ENCODE data around the gene CTCF.

CTCF gene

DNA sequence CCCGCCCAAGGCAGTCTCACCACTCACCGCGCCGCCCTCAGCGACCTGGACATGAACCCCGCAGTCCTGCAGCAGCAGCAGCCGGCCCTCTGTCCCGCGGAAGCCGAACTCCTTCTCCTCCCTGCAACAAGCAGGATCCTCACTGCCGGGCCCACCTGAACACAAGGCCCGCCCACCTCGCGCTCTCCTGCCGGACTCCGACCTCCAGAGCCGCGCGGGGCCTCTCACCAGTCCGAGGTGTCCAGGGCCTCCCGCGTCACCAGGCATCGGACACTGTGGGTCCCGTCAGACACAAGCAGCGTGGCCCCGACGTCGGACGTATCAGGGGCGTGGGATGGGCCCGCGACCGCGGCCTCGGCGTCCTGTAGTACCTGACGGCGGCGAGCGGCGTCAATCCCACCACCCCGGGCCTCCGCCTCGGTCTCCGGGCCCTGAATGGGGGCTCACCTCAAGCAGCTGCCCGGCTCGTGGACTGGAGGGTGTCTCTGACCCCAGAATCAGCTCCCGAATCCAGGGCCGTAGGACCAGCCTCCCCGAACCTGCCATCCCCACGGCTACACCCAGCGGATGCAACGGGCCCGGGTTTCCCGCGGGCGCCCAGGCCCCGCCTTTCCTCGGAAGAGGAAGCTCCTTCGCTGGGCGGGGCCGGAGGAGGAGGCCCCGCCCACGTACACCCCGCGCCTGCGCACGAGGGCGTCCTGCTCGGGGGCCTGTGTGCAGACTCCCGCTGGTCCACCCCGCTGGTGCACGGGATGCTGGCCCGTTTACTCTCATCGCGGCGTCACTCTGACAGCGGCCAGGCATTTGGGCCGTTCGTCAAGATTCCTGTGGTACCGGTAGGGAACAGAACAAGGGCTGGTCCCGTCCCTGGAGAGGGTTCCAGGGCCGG, 97.6 kb downstream of the CTCF start, which contains the start of gene ACD:
Gene ACD (minus strand): TSS at position 586 of the 889 bp plus-strand sequence. CDS start 40 bp downstream, at position 546.
- peak within 1 kb of the TSS; percentile 83 to 87 for H3K4me3 ChIP-seq (replicated peaks in 1 of 2; ENCODE audit: low read depth in 2 of 2, low read length in 2 of 2)
- peak; percentile 90 to 91 for DNase-seq (ENCODE audit: low read depth in 2 of 2)
- TF ChIP-seq, protein P1, sequence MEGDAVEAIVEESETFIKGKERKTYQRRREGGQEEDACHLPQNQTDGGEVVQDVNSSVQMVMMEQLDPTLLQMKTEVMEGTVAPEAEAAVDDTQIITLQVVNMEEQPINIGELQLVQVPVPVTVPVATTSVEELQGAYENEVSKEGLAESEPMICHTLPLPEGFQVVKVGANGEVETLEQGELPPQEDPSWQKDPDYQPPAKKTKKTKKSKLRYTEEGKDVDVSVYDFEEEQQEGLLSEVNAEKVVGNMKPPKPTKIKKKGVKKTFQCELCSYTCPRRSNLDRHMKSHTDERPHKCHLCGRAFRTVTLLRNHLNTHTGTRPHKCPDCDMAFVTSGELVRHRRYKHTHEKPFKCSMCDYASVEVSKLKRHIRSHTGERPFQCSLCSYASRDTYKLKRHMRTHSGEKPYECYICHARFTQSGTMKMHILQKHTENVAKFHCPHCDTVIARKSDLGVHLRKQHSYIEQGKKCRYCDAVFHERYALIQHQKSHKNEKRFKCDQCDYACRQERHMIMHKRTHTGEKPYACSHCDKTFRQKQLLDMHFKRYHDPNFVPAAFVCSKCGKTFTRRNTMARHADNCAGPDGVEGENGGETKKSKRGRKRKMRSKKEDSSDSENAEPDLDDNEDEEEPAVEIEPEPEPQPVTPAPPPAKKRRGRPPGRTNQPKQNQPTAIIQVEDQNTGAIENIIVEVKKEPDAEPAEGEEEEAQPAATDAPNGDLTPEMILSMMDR (IDR thresholded peaks at IDR 0.05; ENCODE audit: low read depth, low read length): no peak

- H3K4me3 ChIP-seq (replicated peaks in 1 of 2; ENCODE audit: low read depth in 2 of 2, low read length in 2 of 2): peak within 1 kb of the TSS; percentile 83 to 87
- DNase-seq (ENCODE audit: low read depth in 2 of 2): peak; percentile 97 to 98
- TF ChIP-seq, protein P1 (IDR thresholded peaks at IDR 0.05; ENCODE audit: low read depth, low read length): no peak
Measured at GRCh38 chr16:67660564-67661028, 98.3 kb downstream of the CTCF start, which contains the start of gene PARD6A. TSS of gene PARD6A (plus strand) at chr16:67660960. CDS start at chr16:67661039, 79 bp downstream.

DNA sequence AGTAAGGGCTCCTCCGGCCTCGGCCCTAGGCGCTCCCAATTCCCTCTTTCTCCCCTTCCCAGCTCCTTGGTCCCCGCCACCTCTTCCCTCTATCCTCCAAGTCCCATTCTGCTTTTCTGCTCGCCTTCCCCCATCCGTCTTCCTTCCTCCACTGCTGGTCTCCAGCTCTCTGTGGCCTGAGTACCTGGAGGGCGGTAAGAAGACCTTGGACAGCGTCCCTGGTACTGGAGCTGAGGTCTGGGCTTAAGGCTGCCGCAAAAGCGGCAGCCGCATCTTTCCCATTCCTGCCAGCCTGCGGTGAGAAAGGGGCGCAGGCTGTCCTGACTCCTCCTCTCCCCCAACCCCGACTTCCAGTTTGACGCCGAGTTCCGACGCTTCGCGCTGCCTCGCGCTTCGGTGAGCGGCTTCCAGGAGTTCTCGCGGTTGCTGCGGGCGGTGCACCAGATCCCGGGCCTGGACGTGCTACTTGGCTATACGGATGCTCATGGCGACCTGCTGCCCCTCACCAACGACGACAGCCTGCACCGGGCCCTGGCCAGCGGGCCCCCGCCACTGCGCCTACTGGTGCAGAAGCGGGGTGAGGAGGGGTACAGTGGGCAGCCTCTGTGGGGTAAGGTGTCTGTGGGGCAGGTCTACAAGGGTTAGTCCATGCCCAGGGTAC, 98.9 kb downstream of the CTCF start:
- TF ChIP-seq, protein P1 (IDR thresholded peaks at IDR 0.05; ENCODE audit: low read depth, low read length): no peak
- H3K4me3 ChIP-seq (replicated peaks in 1 of 2; ENCODE audit: low read depth in 2 of 2, low read length in 2 of 2): peak overlapping the region; percentile 36 to 39
- peak in 1 of 2 donors; percentile 34 for DNase-seq (ENCODE audit: low read depth in 2 of 2)

DNA sequence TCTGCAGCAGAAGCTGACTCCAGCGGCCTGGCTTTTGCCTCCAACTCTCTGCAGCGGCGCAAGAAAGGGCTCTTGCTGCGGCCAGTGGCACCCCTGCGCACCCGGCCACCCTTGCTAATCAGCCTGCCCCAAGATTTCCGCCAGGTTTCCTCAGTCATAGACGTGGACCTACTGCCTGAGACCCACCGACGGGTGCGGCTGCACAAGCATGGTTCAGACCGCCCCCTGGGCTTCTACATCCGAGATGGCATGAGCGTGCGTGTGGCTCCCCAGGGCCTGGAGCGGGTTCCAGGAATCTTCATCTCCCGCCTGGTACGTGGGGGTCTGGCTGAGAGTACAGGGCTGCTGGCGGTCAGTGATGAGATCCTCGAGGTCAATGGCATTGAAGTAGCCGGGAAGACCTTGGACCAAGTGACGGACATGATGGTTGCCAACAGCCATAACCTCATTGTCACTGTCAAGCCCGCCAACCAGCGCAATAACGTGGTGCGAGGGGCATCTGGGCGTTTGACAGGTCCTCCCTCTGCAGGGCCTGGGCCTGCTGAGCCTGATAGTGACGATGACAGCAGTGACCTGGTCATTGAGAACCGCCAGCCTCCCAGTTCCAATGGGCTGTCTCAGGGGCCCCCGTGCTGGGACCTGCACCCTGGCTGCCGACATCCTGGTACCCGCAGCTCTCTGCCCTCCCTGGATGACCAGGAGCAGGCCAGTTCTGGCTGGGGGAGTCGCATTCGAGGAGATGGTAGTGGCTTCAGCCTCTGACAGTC, 99.7 kb downstream of the CTCF start:
- TF ChIP-seq, protein P1 (IDR thresholded peaks at IDR 0.05; ENCODE audit: low read depth, low read length): no peak
- no peak overlapping the region for H3K4me3 ChIP-seq (replicated peaks in 1 of 2; ENCODE audit: low read depth in 2 of 2, low read length in 2 of 2)
- no peak for DNase-seq (ENCODE audit: low read depth in 2 of 2)

GRCh38 chr16:67662653-67663010, 100.3 kb downstream of the CTCF start:
- H3K4me3 ChIP-seq (replicated peaks in 1 of 2; ENCODE audit: low read depth in 2 of 2, low read length in 2 of 2): no peak overlapping the region
- TF ChIP-seq, protein P1 (IDR thresholded peaks at IDR 0.05; ENCODE audit: low read depth, low read length): no peak
- DNase-seq (ENCODE audit: low read depth in 2 of 2): no peak

DNA sequence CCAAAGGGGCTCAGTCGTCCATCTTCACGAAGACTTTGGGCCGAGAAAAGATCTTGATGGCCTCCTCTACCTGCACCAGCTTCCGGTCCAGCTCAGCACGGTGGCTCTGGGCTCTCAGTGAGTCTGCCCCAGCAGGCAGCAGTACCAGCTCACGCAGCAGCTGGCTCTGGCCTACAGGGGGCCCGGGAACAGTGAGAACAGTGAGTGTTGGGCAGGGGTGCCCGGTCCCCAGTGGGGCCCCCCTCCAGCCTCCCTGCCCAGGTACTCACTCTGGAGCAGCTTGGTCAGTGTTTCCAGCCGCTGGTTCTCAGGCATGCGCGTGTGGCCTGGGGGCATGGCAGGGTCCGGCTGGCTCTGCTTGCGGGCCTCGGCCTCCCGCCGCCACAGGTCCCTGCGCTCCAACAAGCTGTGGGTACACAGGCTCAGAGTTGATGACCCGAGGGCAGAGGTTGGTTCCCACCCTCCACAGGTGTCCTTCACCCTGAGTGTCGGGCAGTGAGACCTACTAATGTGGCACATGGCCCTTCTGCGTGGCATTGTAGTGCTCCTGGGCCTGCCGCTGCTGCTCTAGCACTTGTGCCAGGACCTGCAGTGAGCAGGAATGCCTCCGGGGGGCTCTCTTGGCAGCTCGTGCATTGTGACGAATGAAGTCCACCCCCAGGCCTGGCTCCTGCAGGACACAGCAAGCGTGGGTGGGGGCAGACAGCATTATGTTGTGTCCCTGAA, 101.0 kb downstream of the CTCF start:
- no peak for DNase-seq (ENCODE audit: low read depth in 2 of 2)
- TF ChIP-seq, protein P1 (IDR thresholded peaks at IDR 0.05; ENCODE audit: low read depth, low read length): peak; percentile 37
- no peak overlapping the region for H3K4me3 ChIP-seq (replicated peaks in 1 of 2; ENCODE audit: low read depth in 2 of 2, low read length in 2 of 2)
